RWPE2 (cell line): Measurements from ENCODE around the gene MUC4.
"Not testable (repeated sequence)": the region's sequence is repeated elsewhere in the genome, so short reads cannot be mapped to it uniquely, and the experiment has no call there.

Experiments
- ATAC-seq: fragments of 200-7000 bp; cut with Tn5 transposase; 3 replicates; pipeline ENCODE4 v1.9.1; 2021; ENCODE audit warnings: low read depth
- DNase-seq: peaks from one replicate; pipeline ENCODE4 v3.0.0-alpha.2; 2020; ENCODE audit warnings: low spot score
- H3K27ac ChIP-seq: fragments of 450-650 bp; 2 replicates; pipeline ENCODE4 v1.5.1; 2017; ENCODE audit warnings: mild to moderate bottlenecking; ENCODE audit not compliant: poor library complexity, severe bottlenecking
- H3K27me3 ChIP-seq: fragments of 250-450 bp; sonication (Bioruptor Pico); 2 replicates; pipeline ENCODE4 v1.5.1; 2021; ENCODE audit warnings: mild to moderate bottlenecking, moderate library complexity; ENCODE audit not compliant: insufficient read depth, poor library complexity, severe bottlenecking
- H3K36me3 ChIP-seq: fragments of 250-450 bp; sonication (Bioruptor Pico); 2 replicates; pipeline ENCODE4 v1.5.1; 2020; ENCODE audit warnings: low read depth, mild to moderate bottlenecking, moderate library complexity
- H3K4me1 ChIP-seq: fragments of 250-450 bp; sonication (Bioruptor Pico); 2 replicates; pipeline ENCODE4 v1.5.1; 2021; ENCODE audit warnings: mild to moderate bottlenecking, moderate library complexity; ENCODE audit not compliant: insufficient read depth, poor library complexity, severe bottlenecking
- H3K4me3 ChIP-seq: fragments of 250-450 bp; sonication (Bioruptor Pico); 2 replicates; pipeline ENCODE4 v1.5.1; 2021; ENCODE audit warnings: mild to moderate bottlenecking, moderate library complexity; ENCODE audit not compliant: severe bottlenecking
- H3K9me3 ChIP-seq: fragments of 250-450 bp; sonication (Bioruptor Pico); 2 replicates; pipeline ENCODE4 v1.5.1; 2021; ENCODE audit warnings: mild to moderate bottlenecking, moderate library complexity; ENCODE audit not compliant: severe bottlenecking
- CTCF ChIP-seq: fragments of 450-650 bp; IDR thresholded peaks from one replicate; pipeline ENCODE4 v1.5.1; 2017; ENCODE audit warnings: mild to moderate bottlenecking, moderate library complexity; ENCODE audit not compliant: poor library complexity, severe bottlenecking

The MUC4 gene

GRCh38 chr3:195729476-195730251 is 82.1 kb downstream of the MUC4 start:
- Histone ChIP-seq H3K36me3 (no peaks in the 10 kb centered on the region), H3K27ac (no peak overlapping the region), H3K4me3 (no peak overlapping the region), H3K4me1 (no peaks in the 10 kb centered on the region), H3K27me3 (no peaks in the 10 kb centered on the region), H3K9me3 (no peaks in the 10 kb centered on the region)
- TF ChIP-seq CTCF = no peak
- ATAC-seq (no peak), DNase-seq (no peak)

- not testable (repeated sequence) for H3K27me3 ChIP-seq, H3K27ac ChIP-seq, H3K4me3 ChIP-seq, H3K36me3 ChIP-seq, H3K9me3 ChIP-seq, H3K4me1 ChIP-seq, DNase-seq, ATAC-seq
Measured at GRCh38 chr3:195728789-195729188, 82.9 kb downstream of the MUC4 start.

GRCh38 chr3:195727606-195728195 is 84.0 kb downstream of the MUC4 start:
- Histone ChIP-seq H3K36me3 (no peaks in the 10 kb centered on the region), H3K4me3 (no peak overlapping the region), H3K9me3 (no peaks in the 10 kb centered on the region), H3K27me3 (no peaks in the 10 kb centered on the region), H3K27ac (no peak overlapping the region), H3K4me1 (no peaks in the 10 kb centered on the region)
- DNase-seq = no peak
- no peak for ATAC-seq
- no peak for TF ChIP-seq CTCF

- not testable (repeated sequence) for DNase-seq, H3K4me1 ChIP-seq, H3K4me3 ChIP-seq, ATAC-seq, H3K36me3 ChIP-seq, H3K27me3 ChIP-seq, H3K9me3 ChIP-seq, H3K27ac ChIP-seq
Measured at GRCh38 chr3:195725916-195726740, 85.6 kb downstream of the MUC4 start.

GRCh38 chr3:195724363-195724762 is 87.4 kb downstream of the MUC4 start:
- not testable (repeated sequence) for H3K4me3 ChIP-seq, H3K9me3 ChIP-seq, H3K27ac ChIP-seq, ATAC-seq, H3K4me1 ChIP-seq, H3K36me3 ChIP-seq, DNase-seq, H3K27me3 ChIP-seq

GRCh38 chr3:195722996-195723345 is 88.8 kb downstream of the MUC4 start:
- H3K9me3 ChIP-seq, ATAC-seq, DNase-seq, H3K4me1 ChIP-seq, H3K4me3 ChIP-seq, H3K27ac ChIP-seq, H3K36me3 ChIP-seq: not testable (repeated sequence)
- peaks cover 22% of the 10 kb centered on the region for H3K27me3 ChIP-seq

GRCh38 chr3:195722139-195722995 is 89.4 kb downstream of the MUC4 start:
- H3K9me3 ChIP-seq, H3K36me3 ChIP-seq, H3K4me1 ChIP-seq, DNase-seq, H3K4me3 ChIP-seq, H3K27ac ChIP-seq, ATAC-seq: not testable (repeated sequence)
- H3K27me3 ChIP-seq = peaks cover 28% of the 10 kb centered on the region

- H3K9me3 ChIP-seq, H3K4me3 ChIP-seq, H3K27ac ChIP-seq, ATAC-seq, DNase-seq, H3K4me1 ChIP-seq, H3K36me3 ChIP-seq: not testable (repeated sequence)
- peaks cover 30% of the 10 kb centered on the region for H3K27me3 ChIP-seq
Measured at GRCh38 chr3:195720831-195721506, 90.8 kb downstream of the MUC4 start, which contains the start of gene MUC20. Gene MUC20, plus strand, starts transcription at chr3:195720978. Its CDS starts 30 bp downstream, at chr3:195721008.
